Body of pancreas (tissue), 4 donors: Measurements from ENCODE around the gene SLC16A5.

Experiments
- CTCF ChIP-seq, 7 experiments: fragments of 450-650 bp in 4 of 7; fragments of 200-600 bp in 3 of 7; sonication (generic) in 3 of 7; IDR thresholded peaks; one replicate each; pipeline ENCODE4 v1.5.1; 2016 to 2019; ENCODE audit warnings: antibody characterized with exemption in 7 of 7
- POLR2A ChIP-seq, 3 donors: fragments of 450-650 bp; IDR thresholded peaks; one replicate each; pipeline ENCODE4 v1.6.1; 2016; ENCODE audit warnings: antibody characterized with exemption in 3 of 3, mild to moderate bottlenecking in 2 of 3

- TF ChIP-seq CTCF (IDR thresholded peaks at IDR 0.05), result no peak
- TF ChIP-seq POLR2A (IDR thresholded peaks at IDR 0.05), result no peak
Measured at GRCh38 chr17:75128694-75129505, 41.1 kb downstream of the SLC16A5 start.
